NCI-H226 (cell line): Measurements from ENCODE around the gene TRIM56.
"Not testable (repeated sequence)": the region's sequence is repeated elsewhere in the genome, so short reads cannot be mapped to it uniquely, and the experiment has no call there.

Experiments
- DNase-seq: peaks from one replicate; pipeline ENCODE4 v3.0.0-alpha.2; 2015

TRIM56 gene

DNA sequence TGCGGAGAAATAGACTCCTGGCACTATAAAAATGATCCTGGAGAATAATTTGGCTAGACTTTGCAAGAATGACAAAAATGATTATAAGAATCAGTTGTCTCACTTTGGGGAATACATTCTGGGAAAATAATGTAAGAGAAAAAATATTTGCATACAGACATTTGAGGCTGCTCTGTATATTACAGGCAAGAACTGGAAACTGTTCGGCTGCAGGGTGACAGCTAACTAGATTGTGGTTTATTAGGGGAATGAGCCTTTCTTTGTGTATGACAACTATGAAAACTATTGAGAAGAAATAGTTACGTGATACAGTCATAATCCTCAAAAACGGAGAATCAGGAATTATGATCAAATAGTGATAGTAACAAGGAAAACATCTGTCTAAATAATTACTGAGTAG lies 8.6 kb downstream of the TRIM56 start:
- peak; percentile 25 for DNase-seq

DNA sequence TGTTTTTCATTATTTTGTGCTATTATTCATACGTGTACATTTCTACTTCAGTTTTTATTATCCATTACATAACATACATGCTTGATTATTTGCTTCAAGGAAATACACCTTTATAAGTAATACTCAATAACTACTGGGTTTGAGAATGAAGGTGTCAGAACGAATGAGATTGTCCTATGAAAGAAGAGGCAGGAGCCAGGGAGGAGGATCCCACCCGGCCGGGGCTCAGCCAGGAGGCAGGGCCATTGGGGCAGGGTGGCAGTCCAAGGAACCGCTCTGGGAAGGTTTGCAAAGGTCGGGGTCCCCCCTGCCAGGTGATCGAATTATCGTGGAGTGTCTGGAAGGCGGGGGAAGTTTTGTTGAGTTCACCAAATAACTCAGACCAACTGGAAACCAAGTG lies 9.1 kb downstream of the TRIM56 start:
- DNase-seq = no peak

DNA sequence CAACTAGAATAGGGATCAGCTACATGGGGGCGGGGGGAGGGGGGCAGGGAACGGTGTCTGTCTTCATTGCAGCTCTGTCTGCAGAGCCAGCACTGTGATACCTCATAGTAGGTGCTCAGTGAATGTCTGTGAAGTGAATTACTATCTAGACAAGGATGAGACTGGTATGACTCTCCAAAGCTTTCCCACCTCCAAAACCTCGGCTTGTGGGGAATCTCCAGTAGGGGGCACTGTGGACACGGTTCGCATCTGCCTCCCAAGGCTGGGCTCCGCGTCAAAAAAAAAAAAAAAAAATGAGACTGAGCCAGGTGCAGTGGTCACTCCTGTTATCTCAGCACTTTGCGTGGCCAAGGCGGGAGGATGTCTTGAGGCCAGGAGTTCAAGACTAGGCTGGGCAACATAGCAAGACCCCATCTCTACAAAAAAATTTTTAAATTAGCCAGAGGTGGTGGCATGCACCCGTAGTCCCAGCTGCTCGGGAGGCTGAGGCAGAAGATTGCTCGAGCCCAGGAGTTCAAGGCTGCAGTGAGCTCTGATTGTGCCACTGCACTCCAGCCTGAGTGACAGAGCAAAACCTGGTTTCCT lies 9.6 kb downstream of the TRIM56 start:
- peak; percentile 49 for DNase-seq

DNA sequence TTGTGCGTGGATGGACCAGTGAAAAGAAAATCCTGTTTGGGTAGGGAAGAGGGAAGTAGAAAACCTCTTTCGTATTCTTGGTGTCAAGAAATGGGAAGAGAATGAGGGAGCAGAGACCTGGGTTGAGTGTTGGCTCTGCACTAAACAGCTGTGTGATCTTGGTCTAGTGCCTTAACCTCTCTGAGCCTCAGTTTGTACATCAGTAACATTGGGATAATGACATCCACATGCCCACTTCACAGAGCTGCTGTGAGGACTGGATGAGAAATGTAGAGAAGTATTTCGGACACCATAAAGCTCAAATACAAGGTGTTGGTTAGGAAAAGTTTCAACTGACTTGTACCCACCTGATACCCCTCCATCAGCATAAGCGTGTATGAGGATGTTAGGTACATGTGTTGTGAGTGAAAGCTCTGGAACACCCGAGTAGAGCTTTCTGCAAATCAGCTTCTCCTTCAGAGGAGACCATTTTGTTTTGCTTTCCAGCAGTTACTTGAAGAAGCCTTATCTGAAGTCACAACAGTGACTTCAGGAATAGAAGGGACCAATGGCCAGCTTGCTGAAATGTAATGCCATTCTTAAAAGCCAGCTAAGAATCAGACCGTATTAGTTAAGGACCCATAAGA lies 11.2 kb downstream of the TRIM56 start:
- DNase-seq = no peak

DNA sequence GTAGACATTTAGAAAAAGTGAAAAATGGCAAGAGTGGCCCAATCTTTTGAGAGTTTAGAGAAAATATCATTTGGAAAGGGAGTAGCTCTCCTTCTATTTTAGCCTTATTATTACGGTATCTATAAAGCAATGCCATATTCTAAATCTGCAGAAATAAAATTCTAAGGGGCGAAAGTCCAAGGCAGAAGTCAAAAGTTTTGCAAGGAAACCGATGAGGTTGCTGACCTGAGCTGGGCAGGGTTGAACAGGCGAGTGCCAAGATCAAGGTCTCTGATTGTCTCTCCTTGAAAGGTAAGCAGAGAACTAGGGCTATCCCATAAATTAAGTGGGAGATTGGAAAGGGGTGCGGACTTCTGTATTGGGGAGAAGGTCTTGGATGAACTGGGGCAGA lies 11.7 kb downstream of the TRIM56 start:
- no peak for DNase-seq

DNA sequence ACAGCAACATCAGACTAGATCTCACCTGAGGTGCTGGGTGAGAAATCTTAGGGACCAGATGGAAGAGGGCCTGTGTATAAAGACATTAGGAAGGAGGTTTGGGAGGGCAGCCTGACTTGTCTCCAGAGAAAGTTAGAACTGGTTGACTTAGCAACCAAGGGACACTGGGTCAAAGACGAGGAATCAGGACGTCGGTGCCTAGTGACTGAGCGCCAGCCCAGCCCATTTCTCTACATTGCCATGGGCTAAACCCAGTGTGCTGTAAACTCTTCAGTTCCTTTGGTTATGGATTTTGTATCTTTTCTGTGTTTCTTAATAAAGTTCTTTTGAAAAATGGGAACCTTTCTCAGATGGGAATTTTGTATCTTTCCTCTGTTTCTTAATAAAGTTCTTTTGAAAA lies 12.3 kb downstream of the TRIM56 start:
- no peak for DNase-seq

DNA sequence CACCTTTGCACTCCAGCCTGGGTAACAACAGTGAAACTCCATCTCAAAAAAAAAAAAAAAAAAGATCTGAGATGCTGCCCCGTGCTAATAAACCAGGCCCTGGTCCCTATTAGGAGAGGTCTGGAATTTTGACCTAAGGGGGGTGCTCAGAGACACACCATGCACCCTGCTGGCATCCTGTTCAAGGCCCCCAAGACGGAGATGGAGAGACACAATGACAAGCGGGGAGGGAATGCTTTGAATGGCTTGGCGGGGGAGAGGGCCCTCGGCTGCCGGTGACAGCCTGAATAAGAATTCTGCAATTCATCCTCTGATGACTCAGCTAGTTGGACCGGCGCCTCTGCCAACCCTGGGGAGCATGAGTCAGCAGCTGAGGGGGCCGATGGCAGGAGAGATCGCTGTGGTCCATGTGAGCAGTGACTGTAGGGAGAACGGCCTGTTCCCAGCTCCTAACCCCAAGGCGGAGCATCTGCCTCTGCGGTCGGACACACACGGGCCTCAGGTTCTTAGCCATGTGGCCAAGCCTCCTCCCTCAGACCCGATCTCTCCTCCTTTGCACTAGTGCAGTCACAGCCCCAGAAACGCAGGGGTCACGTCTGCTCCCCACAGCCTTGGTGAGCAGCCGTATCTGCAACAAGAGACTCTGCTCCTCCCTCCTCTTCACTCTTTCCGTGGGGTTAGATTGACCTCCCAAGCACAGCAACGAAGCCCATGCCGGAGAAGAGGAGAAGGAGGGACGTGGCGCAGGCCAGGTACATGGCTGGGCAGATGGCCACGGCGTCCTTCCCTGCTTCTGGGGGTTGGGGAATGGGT lies 14.9 kb downstream of the TRIM56 start:
- DNase-seq = peak; percentile 96

DNA sequence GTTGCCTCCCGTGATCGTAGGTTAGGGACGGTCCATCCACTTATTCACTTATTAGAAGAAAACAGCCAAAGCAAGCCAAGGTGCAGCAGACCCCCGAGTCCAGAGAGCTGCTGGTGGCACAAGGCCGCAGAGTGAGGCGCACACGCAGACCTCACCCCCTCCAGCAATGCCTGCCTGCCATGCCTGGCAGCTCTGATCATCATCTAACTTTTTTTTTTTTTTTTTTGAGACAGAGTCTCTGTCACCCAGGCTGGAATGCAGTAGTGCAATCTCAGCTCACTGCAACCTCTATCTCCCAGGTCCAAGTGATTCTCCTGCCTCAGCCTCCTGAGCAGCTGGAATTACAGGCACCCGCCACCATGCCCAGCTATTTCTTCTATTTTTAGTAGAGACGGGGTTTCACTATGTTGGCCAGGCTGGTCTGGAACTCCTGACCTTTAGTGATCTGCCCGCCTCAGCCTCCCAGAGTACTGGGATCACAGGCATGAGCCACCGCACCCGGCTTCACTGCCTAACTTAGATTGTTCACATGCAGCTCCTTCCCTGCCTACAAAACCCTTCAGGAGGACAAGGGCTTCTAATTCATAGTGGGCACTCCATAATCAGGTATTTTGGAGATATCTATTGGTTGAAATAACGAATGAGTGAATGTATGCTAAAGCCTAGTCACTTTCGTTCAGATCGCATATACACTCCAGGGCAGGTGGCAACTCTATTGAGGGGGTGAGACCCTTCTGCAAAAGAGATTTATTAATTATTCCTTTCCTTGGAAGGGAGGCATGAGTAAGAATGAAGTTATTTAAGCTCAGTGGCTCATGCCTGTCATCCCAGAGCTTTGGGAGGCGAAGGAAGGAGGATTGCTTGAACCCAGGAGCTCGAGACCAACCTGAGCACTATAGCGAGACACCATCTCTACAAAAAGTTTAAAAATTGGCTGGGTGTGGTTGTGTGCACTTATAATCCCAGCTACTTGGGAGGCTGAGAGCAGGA lies 15.9 kb downstream of the TRIM56 start:
- no peak for DNase-seq

DNA sequence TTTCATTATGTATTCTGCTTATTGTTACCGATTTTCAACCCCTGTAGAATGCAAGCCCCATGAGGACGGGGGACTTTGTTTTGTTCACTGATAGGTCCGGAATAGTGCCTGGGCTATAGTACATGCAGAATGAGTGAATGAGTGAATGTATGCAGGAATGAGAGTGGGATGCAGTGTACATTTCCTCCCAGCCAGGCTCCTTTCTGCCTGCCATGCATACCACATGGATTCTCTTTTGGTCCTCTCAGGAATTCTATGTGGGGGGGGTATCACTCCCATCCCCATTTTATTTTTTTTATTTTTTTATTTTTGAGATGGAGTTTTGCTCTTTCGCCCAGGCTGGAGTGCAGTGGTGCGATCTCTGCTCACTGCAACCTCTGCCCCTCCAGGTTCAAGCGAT lies 16.7 kb downstream of the TRIM56 start:
- DNase-seq = no peak

DNA sequence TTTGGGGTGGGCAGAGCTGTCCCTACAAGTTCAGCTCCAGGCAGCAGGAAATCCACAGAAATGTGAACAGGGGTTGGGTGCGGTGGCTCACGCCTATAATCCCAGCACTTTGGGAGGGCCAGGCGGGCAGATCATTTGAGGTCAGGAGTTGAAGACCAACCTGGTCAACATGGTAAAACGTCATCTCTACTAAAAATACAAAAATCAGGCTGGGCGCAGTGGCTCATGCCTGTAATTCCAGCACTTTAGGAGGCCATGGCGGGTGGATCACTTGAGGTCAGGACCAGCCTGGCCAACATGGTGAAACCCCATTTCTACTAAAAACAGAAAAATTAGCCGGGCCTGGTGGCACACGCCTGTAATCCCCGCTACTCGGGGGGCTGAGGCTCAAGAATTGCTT lies 18.4 kb downstream of the TRIM56 start:
- DNase-seq = not testable (repeated sequence)

DNA sequence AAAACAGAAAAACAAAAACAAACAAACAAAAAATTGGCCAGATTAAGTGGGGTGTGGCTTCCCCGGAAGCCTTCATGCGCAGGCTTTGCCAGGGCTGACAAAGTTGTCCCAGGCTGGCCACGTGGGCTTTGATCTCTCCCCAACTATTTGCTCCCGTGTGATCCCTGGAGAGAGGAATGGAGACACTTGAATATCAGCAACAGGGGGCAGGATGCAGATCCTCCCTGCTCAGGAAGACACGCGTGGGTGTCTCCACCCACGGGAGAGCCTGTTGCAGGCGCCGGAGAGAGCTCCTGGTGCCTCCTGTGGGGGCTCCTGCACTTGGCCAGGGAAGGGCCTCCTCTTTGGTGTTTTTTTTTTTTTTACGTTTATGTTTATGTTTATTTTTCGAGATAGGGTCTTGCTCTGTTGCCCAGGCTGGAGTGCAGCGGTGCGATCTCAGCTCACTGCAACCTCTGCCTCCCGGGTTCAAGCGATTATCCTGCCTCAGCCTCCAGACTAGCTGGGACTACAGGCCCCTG lies 19.0 kb downstream of the TRIM56 start:
- DNase-seq = no peak

DNA sequence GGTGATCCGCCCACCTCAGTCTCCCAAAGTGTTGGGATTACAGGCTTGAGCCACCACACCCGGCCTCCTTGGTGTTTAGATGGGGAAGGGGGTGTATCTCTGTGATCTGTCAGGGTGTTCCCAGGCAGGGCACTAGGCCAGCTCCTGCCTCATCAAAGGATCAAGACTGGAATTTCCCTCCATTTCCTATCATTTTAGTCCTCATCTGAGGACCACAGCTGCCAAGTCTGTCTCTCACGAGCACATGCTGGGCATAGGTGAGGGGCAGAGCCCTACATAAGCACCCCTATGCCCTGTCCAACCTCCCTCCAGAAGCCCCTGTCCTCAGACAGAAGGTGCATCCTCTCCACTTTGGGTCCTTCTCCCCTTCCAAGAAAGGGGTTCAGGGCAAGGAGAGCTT lies 19.5 kb downstream of the TRIM56 start:
- no peak for DNase-seq

DNA sequence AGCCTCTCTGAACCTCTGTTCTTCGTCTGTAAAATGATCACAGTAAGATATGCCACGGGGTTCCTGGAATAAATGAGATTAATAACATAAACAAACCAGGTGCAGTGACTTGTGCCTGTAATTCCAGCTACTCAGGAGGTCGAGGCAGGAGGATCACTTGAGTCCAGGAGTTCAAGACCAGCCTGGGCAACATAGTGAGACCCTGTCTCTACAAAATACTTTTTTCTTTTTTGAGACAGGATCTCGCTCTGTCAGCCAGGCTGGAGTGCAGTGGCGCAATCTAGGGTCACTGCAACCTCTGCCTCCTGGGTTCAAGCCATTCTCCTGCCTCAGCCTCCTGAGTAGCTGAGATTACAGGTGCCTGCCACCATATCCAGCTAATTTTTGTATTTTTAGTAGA lies 20.0 kb downstream of the TRIM56 start:
- not testable (repeated sequence) for DNase-seq

DNA sequence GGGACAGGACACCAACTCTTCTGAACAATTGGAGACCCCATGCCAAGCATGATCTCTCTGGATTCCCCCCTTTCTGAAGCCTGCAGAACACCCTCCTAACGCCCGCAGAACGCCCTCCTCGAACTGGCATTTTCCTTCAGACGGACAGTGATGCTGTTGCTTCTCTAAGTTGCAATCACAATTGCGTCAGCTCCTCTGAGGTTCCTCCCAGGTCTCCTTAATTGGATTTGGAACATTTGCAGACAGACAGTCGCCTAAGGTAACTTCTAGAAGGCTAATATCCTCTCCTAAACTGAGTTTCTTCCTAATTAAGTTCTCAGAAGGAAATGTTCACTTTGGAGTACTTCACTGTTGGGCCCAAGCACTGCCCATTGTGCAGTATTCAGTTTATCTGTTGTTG lies 21.1 kb downstream of the TRIM56 start:
- DNase-seq = no peak

DNA sequence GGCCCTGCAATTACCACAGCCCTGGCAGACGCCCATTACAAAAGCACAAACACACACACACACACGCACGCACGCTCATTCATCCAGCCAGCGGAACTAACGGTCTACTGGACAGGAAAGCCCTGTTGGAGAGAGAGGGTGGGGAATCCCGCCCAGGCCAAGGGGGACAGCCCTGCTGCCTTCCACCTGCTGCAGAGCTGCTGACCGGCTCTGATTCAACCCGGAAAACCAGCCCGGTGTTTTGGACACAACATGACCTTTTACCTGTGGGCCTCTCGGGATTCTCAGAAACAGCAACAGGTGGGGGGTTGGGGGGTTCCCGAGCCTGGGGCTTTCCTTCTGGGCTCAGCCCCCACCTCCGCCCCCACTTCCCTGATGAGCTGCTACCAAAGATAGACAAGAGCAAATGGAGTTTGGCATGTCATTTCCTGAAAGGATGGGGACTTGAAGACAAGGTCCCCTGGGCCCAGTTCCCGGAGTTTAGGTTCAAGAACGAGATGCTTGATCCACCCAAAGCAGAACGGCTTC lies 23.1 kb downstream of the TRIM56 start:
- DNase-seq = peak; percentile 38

DNA sequence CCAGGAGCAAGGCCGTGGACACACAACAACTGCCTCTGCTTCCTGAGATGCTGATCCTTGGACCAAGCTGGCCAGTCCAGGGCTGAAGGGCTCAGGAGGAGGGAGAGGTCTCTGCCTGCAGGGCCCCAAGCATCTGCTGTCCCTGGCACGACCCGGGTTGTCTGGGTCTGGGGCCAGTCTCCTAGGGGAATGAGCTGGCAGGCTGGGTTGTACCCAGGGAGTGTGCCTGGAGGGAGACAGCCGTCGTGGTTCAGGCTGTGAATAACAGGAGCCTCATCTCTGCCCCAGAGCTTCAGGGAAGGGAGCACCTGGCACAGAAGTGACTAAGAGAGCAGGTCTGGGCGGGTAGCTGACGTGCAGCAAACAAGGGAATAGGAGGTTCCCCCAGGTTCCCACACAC lies 23.7 kb downstream of the TRIM56 start:
- DNase-seq = peak; percentile 87

DNA sequence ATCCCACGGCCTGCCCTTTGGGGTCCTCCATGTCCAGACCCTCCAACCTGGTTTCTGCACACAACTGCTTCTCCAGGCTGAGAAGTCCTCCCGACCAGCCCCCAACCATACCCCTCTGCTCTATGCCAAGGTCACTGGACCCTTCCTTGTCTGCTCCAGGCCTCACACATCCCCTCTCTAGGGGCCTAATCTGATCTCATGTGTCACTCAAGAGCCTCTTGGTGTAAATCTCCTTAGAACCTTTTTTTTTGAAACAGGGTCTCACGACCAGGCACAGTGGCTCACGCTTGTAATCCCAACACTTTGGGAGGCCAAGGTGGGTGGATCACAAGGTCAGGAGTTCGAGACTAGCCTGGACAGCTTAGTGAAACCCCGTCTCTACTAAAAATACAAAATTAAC lies 24.1 kb downstream of the TRIM56 start:
- no peak for DNase-seq

DNA sequence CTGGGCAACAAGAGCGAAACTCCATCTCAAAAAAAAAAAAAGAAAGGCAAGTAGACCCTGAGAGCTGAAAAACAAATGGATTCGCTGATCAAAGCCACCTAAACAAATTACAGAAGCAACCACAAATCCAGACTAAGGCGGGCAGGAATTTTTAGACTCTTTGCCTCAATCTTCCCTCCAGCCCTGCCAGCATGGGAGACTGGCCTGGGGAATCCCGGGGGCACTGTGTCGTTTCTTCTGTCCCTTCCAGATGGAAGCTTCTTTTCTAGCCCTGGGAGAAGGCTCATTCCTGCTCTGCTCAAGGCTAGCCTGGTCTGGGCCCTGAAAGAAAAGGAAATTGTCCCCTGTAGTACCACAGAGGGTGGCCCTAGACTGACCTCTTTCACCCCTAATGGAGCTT lies 26.0 kb downstream of the TRIM56 start:
- DNase-seq = no peak

DNA sequence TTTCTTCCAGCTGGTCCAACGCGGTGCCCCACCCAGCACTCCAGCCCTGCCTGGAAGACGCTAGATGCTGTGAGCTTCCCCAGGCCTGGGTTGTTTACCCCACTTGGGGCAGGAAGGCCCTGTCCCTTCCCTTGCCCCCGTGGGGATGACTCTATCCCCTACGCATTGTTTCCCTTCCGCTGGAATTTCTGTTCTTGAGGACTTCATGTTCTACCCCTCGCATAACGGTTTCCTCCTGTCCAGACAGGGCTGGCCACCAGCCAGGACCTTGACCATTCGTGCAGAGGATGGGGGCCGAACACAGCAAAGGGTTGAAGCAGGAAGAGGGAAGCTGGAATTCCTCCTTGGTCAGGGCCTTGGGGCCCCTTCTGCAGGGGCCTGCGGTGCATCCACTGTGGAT lies 27.0 kb downstream of the TRIM56 start:
- no peak for DNase-seq

DNA sequence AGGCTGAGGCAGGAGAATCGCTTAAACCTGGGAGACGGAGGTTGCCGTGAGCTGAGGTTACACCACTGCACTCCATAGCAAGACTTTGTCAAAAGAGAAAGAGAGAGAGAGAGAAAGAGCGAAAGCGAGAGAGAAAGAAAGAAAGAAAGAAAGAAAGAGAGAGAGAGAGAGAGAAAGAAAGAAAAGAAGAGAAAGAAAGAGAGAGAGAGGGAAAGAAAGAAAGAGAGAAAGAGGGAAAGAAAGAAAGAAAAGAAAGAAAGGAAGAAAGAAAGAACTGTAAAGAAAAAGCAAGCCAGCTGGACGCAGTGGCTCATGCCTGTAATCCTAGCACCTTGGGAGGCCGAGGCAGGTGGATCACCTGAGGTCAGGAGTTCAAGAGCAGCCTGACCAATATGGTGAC lies 27.9 kb downstream of the TRIM56 start:
- DNase-seq = not testable (repeated sequence)

DNA sequence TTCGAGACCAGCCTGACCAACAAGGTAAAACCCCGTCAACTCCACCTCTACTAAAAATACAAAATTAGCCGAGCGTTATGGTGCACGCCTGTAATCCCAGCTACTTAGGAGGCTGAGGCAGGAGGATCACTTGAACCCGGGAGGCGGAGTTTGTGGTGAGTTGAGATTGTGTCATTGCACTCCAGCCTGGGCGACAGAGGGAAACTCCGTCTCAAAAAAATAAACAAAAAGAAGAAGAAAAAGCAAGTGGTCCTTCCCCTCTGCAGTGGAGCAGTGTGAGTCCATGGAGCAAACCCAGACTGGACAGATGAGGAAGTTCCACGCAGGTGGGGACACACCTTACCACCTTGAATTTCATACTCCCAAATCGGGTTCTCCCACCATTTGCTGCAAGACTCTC lies 28.6 kb downstream of the TRIM56 start:
- DNase-seq = no peak

DNA sequence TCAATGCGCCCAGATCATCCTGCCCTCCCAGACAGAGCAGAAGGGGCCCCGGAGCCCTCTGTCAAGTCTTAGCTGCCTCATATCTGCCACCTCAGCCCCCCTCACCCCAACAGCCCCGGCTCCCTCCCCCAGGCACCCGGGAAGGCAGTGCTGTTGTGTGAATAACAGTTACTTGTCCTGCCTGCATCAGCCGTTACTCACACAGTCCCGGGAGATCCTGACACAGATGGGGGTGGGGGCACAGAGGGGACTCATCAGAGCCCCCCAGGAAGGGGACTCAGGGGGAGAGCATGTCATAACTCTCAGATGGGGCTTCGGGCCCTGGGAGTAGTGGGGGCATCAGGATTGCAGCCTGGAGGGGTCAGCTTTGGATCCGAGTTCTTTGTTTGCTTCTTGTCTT lies 29.2 kb downstream of the TRIM56 start:
- DNase-seq = no peak

DNA sequence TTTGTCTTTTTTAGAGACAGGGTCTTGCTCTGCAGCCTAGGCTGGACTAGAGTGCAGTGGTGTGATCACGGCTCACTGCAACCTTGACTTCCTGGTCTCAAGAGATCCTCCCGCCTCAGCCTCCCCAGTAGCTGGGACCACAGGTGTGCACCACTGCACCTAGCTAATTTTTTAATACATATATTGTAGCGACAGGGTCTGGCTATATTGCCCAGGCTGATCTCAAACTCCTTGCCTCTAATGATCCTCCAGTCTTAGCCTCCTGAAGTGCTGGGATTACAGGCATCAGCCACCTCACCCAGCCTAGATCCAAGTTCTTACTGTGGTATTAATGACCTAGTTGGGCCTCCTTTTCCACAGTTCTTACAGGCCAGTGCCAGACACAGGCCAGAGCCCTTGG lies 29.9 kb downstream of the TRIM56 start:
- no peak for DNase-seq
